Gastroesophageal sphincter (tissue), 4 donors: ENCODE data around the gene PELI2. TPM values are rescaled to one million over a fixed set of nuclear protein-coding genes. Genes with fewer than 3 reads are reported as not detected.

Source experiments
- ATAC-seq: fragments of 150-250 bp; one replicate; pipeline ENCODE4 v1.9.1; 2016; ENCODE audit warnings: mild to moderate bottlenecking, moderate library complexity
- H3K27ac ChIP-seq, 4 donors: fragments of 200-600 bp; sonication (generic) in 3 of 4; 1 replicate in 3 of 4; 2 replicates in 1 of 4; pipeline ENCODE4 v1.5.1; 2016 to 2019
- H3K27me3 ChIP-seq: fragments of 200-600 bp; sonication (generic); one replicate; pipeline ENCODE4 v1.5.1; 2019
- H3K36me3 ChIP-seq, 2 donors: fragments of 200-600 bp; sonication (generic); one replicate each; pipeline ENCODE4 v1.5.1; 2019; ENCODE audit warnings: control low read depth in 1 of 2
- H3K4me1 ChIP-seq, 3 donors: fragments of 200-600 bp; sonication (generic); 1 replicate in 2 of 3; 2 replicates in 1 of 3; pipeline ENCODE4 v1.5.1; 2016 to 2019; ENCODE audit warnings: control low read depth in 2 of 3
- H3K4me3 ChIP-seq, 2 donors: fragments of 200-600 bp; sonication (generic); one replicate each; pipeline ENCODE4 v1.5.1; 2019; ENCODE audit warnings: mild to moderate bottlenecking in 1 of 2, moderate library complexity in 1 of 2
- H3K9me3 ChIP-seq, 3 donors: fragments of 200-600 bp; sonication (generic); one replicate each; pipeline ENCODE4 v1.5.1; 2017 to 2019; ENCODE audit warnings: control low read depth in 2 of 3
- EP300 ChIP-seq: sonication (generic); formaldehyde crosslinking; IDR thresholded peaks from one replicate; pipeline ENCODE4 v1.6.1; 2017; ENCODE audit warnings: antibody characterized with exemption, mild to moderate bottlenecking
- POLR2A ChIP-seq, 2 donors: fragments of 450-650 bp; IDR thresholded peaks; one replicate each; pipeline ENCODE4 v1.6.1; 2017; ENCODE audit warnings: antibody characterized with exemption in 2 of 2, mild to moderate bottlenecking in 2 of 2, moderate library complexity in 1 of 2
- POLR2AphosphoS5 ChIP-seq: sonication (generic); formaldehyde crosslinking; IDR thresholded peaks from one replicate; pipeline ENCODE4 v1.6.1; 2017; ENCODE audit warnings: antibody characterized with exemption
- WGBS, 2 donors: methylation state at CpG; one replicate each; pipeline ENCODE4 v1.1.5; 2018; ENCODE audit warnings: low coverage in 1 of 2; 5-methylcytosine and 5-hydroxymethylcytosine counted together
- total RNA-seq, 4 donors: library from RNA; depleted of rRNA; stranded (reverse); fragments of >200 nt; gene quantifications; one replicate each; pipeline ENCODE4 v1.1.0, GENCODE V29; 2016
- TF ChIP-seq, protein P1 (sequence below), 4 experiments: fragments of 200-600 bp in 2 of 4; fragments of 450-650 bp in 2 of 4; sonication (generic) in 1 of 4; IDR thresholded peaks; one replicate each; pipeline ENCODE4 v1.5.1; 2017 to 2019; ENCODE audit warnings: antibody characterized with exemption in 4 of 4, mild to moderate bottlenecking in 2 of 4, moderate library complexity in 2 of 4

Gene PELI2
- total RNA-seq, 4 donors from 2014 or later = 10.5 to 30.0 (median 12.3) TPM

- 67 to 75% methylated on average over 1 of the region's 1 CpG for WGBS, 2 donors
- Histone ChIP-seq H3K4me3 (no peak overlapping the region), H3K27me3 (no peaks in the 10 kb centered on the region), H3K9me3 (no peaks in the 10 kb centered on the region), H3K27ac (no peak overlapping the region), H3K36me3 (no peaks in the 10 kb centered on the region), H3K4me1 (peaks cover 13 to 33% (median 15%) of the 10 kb centered on the region in 3 donors)
- TF ChIP-seq, protein P1, sequence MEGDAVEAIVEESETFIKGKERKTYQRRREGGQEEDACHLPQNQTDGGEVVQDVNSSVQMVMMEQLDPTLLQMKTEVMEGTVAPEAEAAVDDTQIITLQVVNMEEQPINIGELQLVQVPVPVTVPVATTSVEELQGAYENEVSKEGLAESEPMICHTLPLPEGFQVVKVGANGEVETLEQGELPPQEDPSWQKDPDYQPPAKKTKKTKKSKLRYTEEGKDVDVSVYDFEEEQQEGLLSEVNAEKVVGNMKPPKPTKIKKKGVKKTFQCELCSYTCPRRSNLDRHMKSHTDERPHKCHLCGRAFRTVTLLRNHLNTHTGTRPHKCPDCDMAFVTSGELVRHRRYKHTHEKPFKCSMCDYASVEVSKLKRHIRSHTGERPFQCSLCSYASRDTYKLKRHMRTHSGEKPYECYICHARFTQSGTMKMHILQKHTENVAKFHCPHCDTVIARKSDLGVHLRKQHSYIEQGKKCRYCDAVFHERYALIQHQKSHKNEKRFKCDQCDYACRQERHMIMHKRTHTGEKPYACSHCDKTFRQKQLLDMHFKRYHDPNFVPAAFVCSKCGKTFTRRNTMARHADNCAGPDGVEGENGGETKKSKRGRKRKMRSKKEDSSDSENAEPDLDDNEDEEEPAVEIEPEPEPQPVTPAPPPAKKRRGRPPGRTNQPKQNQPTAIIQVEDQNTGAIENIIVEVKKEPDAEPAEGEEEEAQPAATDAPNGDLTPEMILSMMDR (IDR thresholded peaks at IDR 0.05) = no peak
- TF ChIP-seq POLR2AphosphoS5 = no peak
- TF ChIP-seq POLR2A (IDR thresholded peaks at IDR 0.05) = no peak
- no peak for TF ChIP-seq EP300
- ATAC-seq = no peak
These were observed 222.7 kb downstream of the PELI2 start for GRCh38 chr14:56340932-56341331.

DNA sequence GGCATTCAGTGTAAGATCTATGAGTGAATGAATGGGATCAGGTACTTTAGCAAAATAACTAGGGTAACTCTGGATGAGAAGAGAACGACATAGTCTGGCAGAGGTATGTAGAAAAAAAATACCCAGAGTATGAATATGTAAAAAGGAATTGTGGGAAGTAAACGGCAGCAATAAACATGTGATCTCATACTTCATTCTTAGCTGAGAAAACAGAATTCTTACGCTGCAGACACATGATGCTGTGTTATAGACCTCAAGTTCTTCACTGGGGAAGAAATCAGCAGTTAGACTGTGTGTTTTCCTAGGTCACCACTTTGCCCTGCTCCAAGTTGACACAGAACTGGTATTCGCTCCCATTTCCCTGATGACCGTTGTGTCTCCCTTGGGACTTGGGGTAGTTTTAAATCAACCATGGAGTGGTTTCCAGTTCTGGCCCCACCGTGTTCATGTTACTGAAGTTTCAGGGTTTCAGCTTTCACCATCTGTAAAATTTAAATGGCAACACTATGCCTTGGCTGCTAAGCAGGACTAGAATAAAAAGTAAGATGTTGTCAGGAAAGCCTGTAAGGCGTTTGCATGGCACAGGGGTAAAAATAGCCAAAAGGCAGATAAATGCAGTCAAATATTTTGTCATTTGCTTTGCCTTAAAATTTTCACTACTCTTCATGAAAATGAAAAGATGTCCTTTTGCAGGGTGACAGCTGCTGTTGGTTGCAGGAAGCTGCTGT, 223.7 kb downstream of the PELI2 start:
- Histone ChIP-seq H3K27me3 (no peaks in the 10 kb centered on the region), H3K4me1 (peaks cover 13 to 33% (median 15%) of the 10 kb centered on the region in 3 donors), H3K9me3 (no peaks in the 10 kb centered on the region), H3K36me3 (no peaks in the 10 kb centered on the region), H3K4me3 (no peak overlapping the region), H3K27ac (peak overlapping the region in 3 of 4 donors; percentile 21 to 48 (median 46))
- 29 to 51% methylated on average over 5 to 7 of the region's 7 CpGs for WGBS, 2 donors
- no peak for ATAC-seq
- TF ChIP-seq POLR2AphosphoS5 (peak; percentile 8), EP300 (no peak)

DNA sequence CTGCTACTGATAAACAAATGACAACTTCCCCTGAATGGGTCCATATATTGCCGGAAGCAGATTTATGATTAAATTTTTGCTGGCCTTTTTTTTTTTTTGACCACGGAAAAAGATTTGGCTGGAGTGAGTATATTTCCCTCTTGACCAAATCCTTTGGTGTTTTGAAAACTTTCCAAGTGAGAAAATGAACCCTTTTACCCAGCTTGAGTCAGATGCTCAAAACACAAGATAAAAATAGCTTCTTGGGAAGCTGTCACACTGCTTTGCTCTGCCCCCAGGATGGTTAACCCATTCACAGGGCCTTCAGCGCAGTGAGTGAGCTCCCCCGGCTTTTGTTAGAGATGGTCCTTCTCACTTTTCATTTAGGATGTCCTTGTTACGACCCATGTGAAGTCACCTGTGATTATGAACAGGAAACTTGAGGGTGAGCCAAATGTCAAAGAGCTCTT, 224.3 kb downstream of the PELI2 start:
- TF ChIP-seq POLR2A (IDR thresholded peaks at IDR 0.05) = no peak
- TF ChIP-seq, protein P1 (IDR thresholded peaks at IDR 0.05) = no peak
- peak; percentile 37 for TF ChIP-seq POLR2AphosphoS5
- Histone ChIP-seq H3K4me1 (peaks cover 13 to 33% (median 15%) of the 10 kb centered on the region in 3 donors), H3K27me3 (no peaks in the 10 kb centered on the region), H3K4me3 (no peak overlapping the region), H3K27ac (peak overlapping the region in 2 of 4 donors; percentile 21 to 31), H3K36me3 (no peaks in the 10 kb centered on the region), H3K9me3 (no peaks in the 10 kb centered on the region)
- 3 to 5% methylated on average over 2 to 5 of the region's 5 CpGs for WGBS, 2 donors
- ATAC-seq = no peak

GRCh38 chr14:56349960-56350359, 231.7 kb downstream of the PELI2 start:
- Histone ChIP-seq H3K4me1 (no peaks in the 10 kb centered on the region), H3K27me3 (no peaks in the 10 kb centered on the region), H3K9me3 (peaks cover 0 to 4% (median 0%) of the 10 kb centered on the region in 3 donors), H3K27ac (no peak overlapping the region), H3K36me3 (no peaks in the 10 kb centered on the region), H3K4me3 (no peak overlapping the region)
- TF ChIP-seq EP300 = no peak
- TF ChIP-seq, protein P1 (IDR thresholded peaks at IDR 0.05) = no peak
- TF ChIP-seq POLR2A (IDR thresholded peaks at IDR 0.05) = no peak
- TF ChIP-seq POLR2AphosphoS5 = no peak
- 13 to 40% methylated on average over 1 of the region's 1 CpG for WGBS, 2 donors
- ATAC-seq = no peak
